AG04449 (cell line): ENCODE measurements around the gene SLC66A1.

Experiments used
- CTCF ChIA-PET: fragments of 350-600 bp; formaldehyde crosslinking; extraction: SDS; loops from one replicate; lab custom pipeline; 2021; ENCODE audit warnings: antibody characterized with exemption; lab: Yijun Ruan, JAX
- POLR2A ChIA-PET: fragments of 400-600, 350-600 bp; formaldehyde crosslinking; extraction: SDS; loops from one replicate; lab custom pipeline; 2020; ENCODE audit warnings: antibody characterized with exemption, inconsistent platforms; lab: Yijun Ruan, JAX
- DNase-seq: peaks from one replicate; pipeline ENCODE4 v3.0.0-alpha.2; 2010; ENCODE audit warnings: low read depth, low spot score
- H3K4me3 ChIP-seq: 2 replicates; pipeline ENCODE4 v1.5.1; 2011; ENCODE audit warnings: low read depth, mild to moderate bottlenecking, control low read depth, low read length
- TF ChIP-seq, protein P1 (sequence below): IDR thresholded peaks from one replicate; pipeline ENCODE4 v1.5.1; 2011; ENCODE audit warnings: mild to moderate bottlenecking, moderate library complexity, low read length, control low read depth, inconsistent platforms; ENCODE audit not compliant: insufficient read depth; ENCODE audit errors: missing control alignments

SLC66A1 gene

GRCh38 chr1:19329188-19329587, 17.1 kb downstream of the SLC66A1 start:
- TF ChIP-seq, protein P1, sequence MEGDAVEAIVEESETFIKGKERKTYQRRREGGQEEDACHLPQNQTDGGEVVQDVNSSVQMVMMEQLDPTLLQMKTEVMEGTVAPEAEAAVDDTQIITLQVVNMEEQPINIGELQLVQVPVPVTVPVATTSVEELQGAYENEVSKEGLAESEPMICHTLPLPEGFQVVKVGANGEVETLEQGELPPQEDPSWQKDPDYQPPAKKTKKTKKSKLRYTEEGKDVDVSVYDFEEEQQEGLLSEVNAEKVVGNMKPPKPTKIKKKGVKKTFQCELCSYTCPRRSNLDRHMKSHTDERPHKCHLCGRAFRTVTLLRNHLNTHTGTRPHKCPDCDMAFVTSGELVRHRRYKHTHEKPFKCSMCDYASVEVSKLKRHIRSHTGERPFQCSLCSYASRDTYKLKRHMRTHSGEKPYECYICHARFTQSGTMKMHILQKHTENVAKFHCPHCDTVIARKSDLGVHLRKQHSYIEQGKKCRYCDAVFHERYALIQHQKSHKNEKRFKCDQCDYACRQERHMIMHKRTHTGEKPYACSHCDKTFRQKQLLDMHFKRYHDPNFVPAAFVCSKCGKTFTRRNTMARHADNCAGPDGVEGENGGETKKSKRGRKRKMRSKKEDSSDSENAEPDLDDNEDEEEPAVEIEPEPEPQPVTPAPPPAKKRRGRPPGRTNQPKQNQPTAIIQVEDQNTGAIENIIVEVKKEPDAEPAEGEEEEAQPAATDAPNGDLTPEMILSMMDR: no peak
- H3K4me3 ChIP-seq: no peak overlapping the region
- no peak for DNase-seq
- CTCF ChIA-PET: interaction anchor here (1.0 to 5.2 kb wide), 4 partner anchors 13 to 333 kb away, joined by 3 to 37 read pairs (median 4); no protein-coding TSS in a partner anchor
- POLR2A ChIA-PET: no interaction called here

DNA sequence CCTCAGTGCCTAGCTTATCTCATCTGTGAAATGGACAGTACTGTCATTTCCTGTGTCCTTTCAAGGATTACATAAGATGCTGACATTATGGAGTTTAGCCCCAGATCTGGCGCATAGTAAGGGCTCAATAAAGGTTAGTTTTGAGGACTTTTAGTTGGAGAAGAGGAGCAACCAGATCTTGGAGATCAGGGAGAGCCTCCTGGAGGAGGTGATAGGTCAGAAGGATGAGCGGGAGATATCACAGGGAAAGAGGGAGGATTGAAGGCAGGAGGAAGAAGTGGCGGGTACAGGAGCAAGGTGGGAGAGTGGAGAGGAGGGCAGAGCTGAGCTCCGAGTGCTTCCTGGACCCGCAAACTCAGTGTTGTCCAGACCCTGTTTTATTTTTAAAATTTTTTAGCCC, 17.5 kb downstream of the SLC66A1 start:
- TF ChIP-seq, protein P1: no peak
- no peak for DNase-seq
- ChIA-PET POLR2A (no interaction called here), CTCF (interaction anchor here (1.0 to 5.2 kb wide), 3 partner anchors 13 to 333 kb away, joined by 3 to 37 read pairs (median 3); no protein-coding TSS in a partner anchor)
- no peak overlapping the region for H3K4me3 ChIP-seq

- ChIA-PET CTCF (interaction anchor here (1.4 to 5.2 kb wide), 4 partner anchors 12 to 332 kb away, joined by 3 to 37 read pairs (median 4); no protein-coding TSS in a partner anchor), POLR2A (interaction anchor here (0.9 kb wide), 1 partner anchor 17 kb away, joined by 3 read pairs; no protein-coding TSS in a partner anchor)
- no peak overlapping the region for H3K4me3 ChIP-seq
- TF ChIP-seq, protein P1: no peak
- DNase-seq: no peak
Observed at GRCh38 chr1:19330449-19331135, 18.5 kb downstream of the SLC66A1 start.

DNA sequence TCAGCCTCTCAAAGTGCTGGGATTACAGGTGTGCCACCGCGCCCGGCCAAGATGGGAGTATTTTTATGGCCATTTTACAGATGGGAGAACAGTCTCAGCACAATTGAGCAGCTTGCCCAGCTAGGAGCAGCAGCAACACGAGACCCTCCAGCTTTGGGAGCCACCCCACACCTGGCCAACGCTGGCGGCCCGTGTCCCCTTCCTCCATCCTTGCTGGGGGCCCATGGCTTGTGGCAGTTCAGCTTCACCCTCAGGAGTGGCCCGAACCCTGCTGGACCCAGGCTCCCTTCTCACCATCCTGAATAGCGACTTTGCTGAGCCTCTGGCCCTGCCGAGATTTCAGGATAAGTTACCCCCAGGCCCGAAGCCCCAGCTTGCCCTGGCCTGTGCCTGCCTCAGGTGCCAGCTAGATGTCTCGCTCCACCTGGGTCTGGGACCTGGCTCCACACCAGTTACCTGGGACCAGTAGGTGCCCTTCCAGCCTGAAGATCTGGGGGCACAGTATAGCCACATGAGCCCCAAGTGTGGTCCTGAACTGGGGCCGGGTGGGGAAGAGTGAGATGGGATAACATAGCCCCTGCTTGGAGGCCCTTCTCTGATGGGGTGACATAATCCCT, 19.2 kb downstream of the SLC66A1 start:
- TF ChIP-seq, protein P1: no peak
- H3K4me3 ChIP-seq: no peak overlapping the region
- ChIA-PET CTCF (interaction anchor here (1.1 to 5.2 kb wide), 4 partner anchors 8 to 322 kb away, joined by 3 to 37 read pairs (median 4); no protein-coding TSS in a partner anchor), POLR2A (no interaction called here)
- no peak for DNase-seq

DNA sequence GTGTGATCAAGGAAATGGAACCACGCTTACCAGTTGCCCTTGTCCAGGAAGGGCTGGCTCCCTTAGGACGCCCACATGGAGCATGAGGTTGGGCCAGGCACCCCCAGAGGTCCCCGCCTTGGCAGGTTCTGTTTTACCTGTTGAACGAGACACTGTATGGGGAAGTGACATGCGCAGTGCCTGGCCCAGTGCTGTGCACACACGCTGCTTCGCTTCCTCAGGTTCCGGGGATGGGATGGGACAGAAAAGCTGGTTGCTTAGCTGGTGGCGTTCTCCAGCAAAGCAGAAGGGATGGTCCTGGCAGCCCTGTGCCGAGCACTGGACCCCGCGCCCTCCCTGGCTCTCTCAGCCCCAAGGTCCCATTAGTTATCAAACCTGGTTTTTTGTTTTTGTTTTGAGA, 20.7 kb downstream of the SLC66A1 start:
- ChIA-PET POLR2A (interaction anchor here (1.5 kb wide), 1 partner anchor 18 kb away, joined by 3 read pairs; no protein-coding TSS in a partner anchor), CTCF (interaction anchor here (1.1 to 5.2 kb wide), 3 partner anchors 10 to 328 kb away, joined by 5 to 37 read pairs (median 6); no protein-coding TSS in a partner anchor)
- no peak overlapping the region for H3K4me3 ChIP-seq
- DNase-seq: no peak
- TF ChIP-seq, protein P1: no peak
